GM23248 (cell line): Measurements from ENCODE around the gene LRRC45. TPM values are rescaled to one million over a fixed set of nuclear protein-coding genes. Genes with fewer than 3 reads are reported as not detected.

Experiments
- DNase-seq: peaks from one replicate; pipeline ENCODE4 v3.0.0-alpha.2; 2015
- H2AFZ ChIP-seq: fragments of 200-600 bp; sonication (generic); 2 replicates; pipeline ENCODE4 v1.6.1; 2016; ENCODE audit warnings: antibody characterized with exemption
- H3F3A ChIP-seq: fragments of 200-600 bp; sonication (generic); 2 replicates; pipeline ENCODE4 v1.6.1; 2016; ENCODE audit warnings: mild to moderate bottlenecking, antibody characterized with exemption, mixed run types; ENCODE audit not compliant: insufficient read depth
- H3K27ac ChIP-seq: fragments of 200-600 bp; sonication (generic); 2 replicates; pipeline ENCODE4 v1.5.1; 2016; ENCODE audit warnings: mild to moderate bottlenecking
- H3K27me3 ChIP-seq: fragments of 200-600 bp; sonication (generic); replicated peaks from 2 replicates; pipeline ENCODE4 v1.6.1; 2016; ENCODE audit warnings: mild to moderate bottlenecking; ENCODE audit not compliant: insufficient read depth
- H3K36me3 ChIP-seq: fragments of 200-600 bp; sonication (generic); 2 replicates; pipeline ENCODE4 v1.6.1; 2016; ENCODE audit warnings: low read depth, mild to moderate bottlenecking
- H3K4me1 ChIP-seq: fragments of 200-600 bp; sonication (generic); 2 replicates; pipeline ENCODE4 v1.6.1; 2016; ENCODE audit warnings: mild to moderate bottlenecking; ENCODE audit not compliant: insufficient read depth
- H3K4me2 ChIP-seq: fragments of 200-600 bp; sonication (generic); one replicate; pipeline ENCODE4 v1.6.1; 2016; ENCODE audit warnings: mild to moderate bottlenecking; ENCODE audit not compliant: unreplicated experiment
- H3K4me3 ChIP-seq: fragments of 200-600 bp; sonication (generic); 2 replicates; pipeline ENCODE4 v1.5.1; 2016; ENCODE audit warnings: mild to moderate bottlenecking
- H3K79me2 ChIP-seq: fragments of 200-600 bp; sonication (generic); 2 replicates; pipeline ENCODE4 v1.6.1; 2016; ENCODE audit warnings: mild to moderate bottlenecking; ENCODE audit not compliant: insufficient read depth
- H3K9ac ChIP-seq: fragments of 200-600 bp; sonication (generic); 2 replicates; pipeline ENCODE4 v1.6.1; 2016; ENCODE audit warnings: mild to moderate bottlenecking
- H3K9me2 ChIP-seq: fragments of 200-600 bp; sonication (generic); 2 replicates; pipeline ENCODE4 v1.6.1; 2016; ENCODE audit warnings: mixed run types, mild to moderate bottlenecking, moderate library complexity; ENCODE audit not compliant: insufficient read depth
- H3K9me3 ChIP-seq: fragments of 200-600 bp; sonication (generic); one replicate; pipeline ENCODE4 v1.6.1; 2017; ENCODE audit warnings: low read depth
- H4K20me1 ChIP-seq: fragments of 200-600 bp; sonication (generic); 2 replicates; pipeline ENCODE4 v1.6.0; 2016; ENCODE audit not compliant: insufficient read depth
- EZH2 ChIP-seq: fragments of 200-600 bp; sonication (generic); IDR thresholded peaks from 2 replicates; pipeline ENCODE4 v1.6.1; 2018; ENCODE audit warnings: antibody characterized with exemption, mild to moderate bottlenecking; ENCODE audit not compliant: insufficient read depth, poor library complexity, severe bottlenecking
- EZH2phosphoT487 ChIP-seq: fragments of 200-600 bp; sonication (generic); IDR thresholded peaks from 2 replicates; pipeline ENCODE4 v1.6.1; 2018; ENCODE audit warnings: antibody characterized with exemption, moderate library complexity, mild to moderate bottlenecking, low read depth; ENCODE audit not compliant: insufficient read depth
- WGBS, 2 experiments: methylation state at CpG; one replicate each; pipeline ENCODE4 v1.1.6; 2015 to 2017; ENCODE audit warnings: low lambda C conversion rate in 2 of 2, low coverage in 1 of 2; ENCODE audit errors: missing lambda C conversion rate in 2 of 2; 5-methylcytosine and 5-hydroxymethylcytosine counted together
- in situ Hi-C: fragments of 300-500 bp; cut with MboI; formaldehyde crosslinking; loops from 2 replicates; pipeline ENCODE4 v1.15.0; 2020
- polyA plus RNA-seq: library from polyadenylated mRNA; unstranded; fragments of >200 nt; fragmentation: Nextera tagmentation; extraction: Ambion mirVana; gene quantifications from 2 replicates; pipeline ENCODE4 v1.2.1, GENCODE V29; 2016
- total RNA-seq: library from RNA; depleted of rRNA; stranded (reverse); fragments of >200 nt; shearing (Covaris generic); gene quantifications from 2 replicates; pipeline ENCODE4 v1.2.3, GENCODE V29; 2014

The LRRC45 gene
- total and polyA plus RNA-seq, 2 experiments from 2014 or later, result 4.5 to 14.8 TPM

GRCh38 chr17:82008258-82008940, 14.7 kb upstream of the LRRC45 start:
- Histone ChIP-seq H3K79me2 (no peaks in the 10 kb centered on the region), H3K4me3 (no peak overlapping the region), H3K9ac (no peak overlapping the region), H3K9me2 (no peaks in the 10 kb centered on the region), H3K9me3 (no peaks in the 10 kb centered on the region), H3K36me3 (no peaks in the 10 kb centered on the region), H4K20me1 (no peaks in the 10 kb centered on the region), H3K27me3 (no peaks in the 10 kb centered on the region), H3K4me1 (peaks cover 20% of the 10 kb centered on the region), H3K27ac (no peak overlapping the region), H3K4me2 (no peak overlapping the region), H3F3A (no peaks in the 10 kb centered on the region; the same call in 1 of the 2 replicates), H2AFZ (no peak overlapping the region)
- DNase-seq, result no peak
- in situ Hi-C loops, result no loop called here
- no peak for TF ChIP-seq EZH2
- TF ChIP-seq EZH2phosphoT487, result no peak
- 86 to 93% methylated on average over 13 to 25 of the region's 26 CpGs for WGBS, 2 experiments

- Histone ChIP-seq H3K4me1 (peaks cover 17% of the 10 kb centered on the region), H3K9me3 (no peaks in the 10 kb centered on the region), H3K4me2 (no peak overlapping the region), H3K27ac (no peak overlapping the region), H4K20me1 (no peaks in the 10 kb centered on the region), H3F3A (no peaks in the 10 kb centered on the region), H3K79me2 (no peaks in the 10 kb centered on the region), H3K9me2 (no peaks in the 10 kb centered on the region), H3K9ac (no peak overlapping the region), H2AFZ (no peak overlapping the region), H3K36me3 (no peaks in the 10 kb centered on the region), H3K4me3 (no peak overlapping the region), H3K27me3 (no peaks in the 10 kb centered on the region)
- TF ChIP-seq EZH2phosphoT487 (no peak), EZH2 (no peak)
- DNase-seq, result no peak
- in situ Hi-C loops, result no loop called here
- 95% methylated on average over 26 to 27 of the region's 28 CpGs for WGBS, 2 experiments
These were observed 14.1 kb upstream of the LRRC45 start for GRCh38 chr17:82008941-82009405.

GRCh38 chr17:82009413-82009812, 13.7 kb upstream of the LRRC45 start:
- Histone ChIP-seq H3F3A (no peaks in the 10 kb centered on the region), H3K9ac (no peak overlapping the region), H3K4me2 (no peak overlapping the region), H2AFZ (no peak overlapping the region), H3K9me2 (no peaks in the 10 kb centered on the region), H3K9me3 (no peaks in the 10 kb centered on the region), H3K4me1 (peaks cover 13% of the 10 kb centered on the region), H3K36me3 (no peaks in the 10 kb centered on the region), H3K27me3 (no peaks in the 10 kb centered on the region), H3K79me2 (no peaks in the 10 kb centered on the region), H3K27ac (no peak overlapping the region), H4K20me1 (no peaks in the 10 kb centered on the region), H3K4me3 (no peak overlapping the region)
- no peak for TF ChIP-seq EZH2
- TF ChIP-seq EZH2phosphoT487, result no peak
- in situ Hi-C loops, result no loop called here
- 94% methylated on average over 15 of the region's 15 CpGs for WGBS, 2 experiments
- DNase-seq, result no peak

- no peak for TF ChIP-seq EZH2
- no peak for TF ChIP-seq EZH2phosphoT487
- no peak overlapping the region for H3K27ac ChIP-seq
- no peaks in the 10 kb centered on the region for H4K20me1 ChIP-seq
- in situ Hi-C loops, result no loop called here
- no peaks in the 10 kb centered on the region for H3K79me2 ChIP-seq
- H2AFZ ChIP-seq, result no peak overlapping the region
- 0 out of 2 replicates have a peak, but pooled peaks cover 7% of the 10 kb centered on the region for H3K4me1 ChIP-seq
- H3K9me3 ChIP-seq, result no peaks in the 10 kb centered on the region
- no peaks in the 10 kb centered on the region for H3K9me2 ChIP-seq
- 91 to 92% methylated on average over 25 to 39 of the region's 39 CpGs for WGBS, 2 experiments
- DNase-seq, result no peak
- H3K36me3 ChIP-seq, result no peaks in the 10 kb centered on the region
- no peaks in the 10 kb centered on the region for H3F3A ChIP-seq
- no peak overlapping the region for H3K9ac ChIP-seq
- no peak overlapping the region for H3K4me2 ChIP-seq
- no peak overlapping the region for H3K4me3 ChIP-seq
- no peaks in the 10 kb centered on the region for H3K27me3 ChIP-seq
These were observed 12.3 kb upstream of the LRRC45 start for GRCh38 chr17:82010575-82011525.
